ENCODE data around the gene SPANXC.
"Not testable (repeated sequence)": the region's sequence is repeated elsewhere in the genome, so short reads cannot be mapped to it uniquely, and the experiment has no call there.

SPANXC gene, protein sequence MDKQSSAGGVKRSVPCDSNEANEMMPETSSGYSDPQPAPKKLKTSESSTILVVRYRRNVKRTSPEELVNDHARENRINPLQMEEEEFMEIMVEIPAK

DNA sequence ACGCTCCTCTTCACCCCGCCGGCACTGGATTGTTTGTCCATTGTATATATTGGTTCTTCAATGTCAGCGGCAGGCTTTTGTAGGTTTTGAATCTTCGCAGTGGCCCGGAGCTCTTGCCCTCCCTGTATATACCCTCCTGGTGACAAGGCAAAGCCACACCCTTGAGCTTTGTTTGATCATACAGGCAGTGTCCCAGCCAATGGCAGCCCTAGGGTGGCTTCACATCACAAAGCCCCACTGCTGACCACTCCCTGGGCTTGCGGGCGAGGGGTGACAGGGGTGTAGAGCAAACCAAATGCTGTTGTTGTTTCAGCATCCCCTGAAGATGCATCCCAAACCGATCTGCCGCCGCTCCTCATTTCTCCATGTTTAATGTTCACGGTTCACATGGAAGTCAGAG lies at the start of gene SPANXC:
TSS of gene SPANXC (minus strand) at position 101 of the 400 bp plus-strand sequence. CDS start at position 41, 60 bp downstream.
- not testable (repeated sequence) for H3K4me3 ChIP-seq (ENCODE audit: low read length); H3K27me3 ChIP-seq (ENCODE audit: control insufficient read depth, insufficient read depth, low read length); H3K36me3 ChIP-seq (ENCODE audit: control insufficient read depth, insufficient read depth, low read length); H3K4me1 ChIP-seq (ENCODE audit: control insufficient read depth, insufficient read depth, low read length); H3K27ac ChIP-seq (ENCODE audit: low read depth, low read length); H3K9ac ChIP-seq (ENCODE audit: low read length)

DNA sequence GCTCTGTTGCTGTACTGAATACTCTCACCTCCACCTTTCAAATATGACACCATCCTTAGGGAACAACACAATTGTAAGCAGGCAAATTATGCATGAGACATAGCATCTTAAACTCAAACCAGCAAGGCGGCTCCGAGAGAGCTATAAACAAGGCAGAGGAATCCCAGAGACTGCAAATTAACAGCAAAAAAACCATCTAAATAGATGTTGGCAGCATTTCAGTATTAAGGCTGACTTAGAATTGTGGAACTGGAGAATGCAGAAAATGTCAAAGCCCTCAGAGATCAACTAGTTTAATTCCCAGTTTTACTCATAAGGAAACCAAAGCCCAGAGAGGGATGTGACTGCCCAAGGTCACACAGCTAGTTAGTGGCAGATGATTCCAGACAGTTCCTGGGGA lies 37.2 kb upstream of the SPANXC start:
- Histone ChIP-seq H3K36me3 (ENCODE audit: control insufficient read depth, insufficient read depth, low read length) (no peaks in the 10 kb centered on the region), H3K4me1 (ENCODE audit: control insufficient read depth, insufficient read depth, low read length) (no peaks in the 10 kb centered on the region), H3K27ac (ENCODE audit: low read depth, low read length) (no peak overlapping the region), H3K4me3 (ENCODE audit: low read length) (no peak overlapping the region), H3K27me3 (ENCODE audit: control insufficient read depth, insufficient read depth, low read length) (no peaks in the 10 kb centered on the region), H3K9ac (ENCODE audit: low read length) (no peak overlapping the region)

DNA sequence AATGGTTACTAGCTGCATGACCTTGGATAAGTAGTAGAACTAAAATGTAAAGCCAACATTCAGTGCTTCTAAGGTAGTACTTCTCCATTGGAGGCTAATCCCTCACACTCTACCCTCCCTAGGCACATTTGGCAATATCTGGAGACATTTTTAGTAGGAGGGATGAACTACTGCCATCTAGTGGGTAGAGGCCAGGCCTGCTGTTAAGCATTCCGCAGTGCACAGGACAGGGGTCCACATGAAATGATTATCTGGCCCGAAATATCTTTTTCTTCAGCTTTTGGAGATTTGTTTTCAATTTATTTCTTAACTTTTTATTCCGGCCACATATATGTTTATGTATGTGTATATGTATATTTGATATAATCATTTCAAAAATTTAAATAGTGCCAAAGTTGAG lies 36.0 kb upstream of the SPANXC start:
- Histone ChIP-seq H3K4me1 (ENCODE audit: control insufficient read depth, insufficient read depth, low read length) (no peaks in the 10 kb centered on the region), H3K9ac (ENCODE audit: low read length) (no peak overlapping the region), H3K36me3 (ENCODE audit: control insufficient read depth, insufficient read depth, low read length) (no peaks in the 10 kb centered on the region), H3K27ac (ENCODE audit: low read depth, low read length) (no peak overlapping the region), H3K4me3 (ENCODE audit: low read length) (no peak overlapping the region), H3K27me3 (ENCODE audit: control insufficient read depth, insufficient read depth, low read length) (no peaks in the 10 kb centered on the region)

- Histone ChIP-seq H3K9ac (ENCODE audit: low read length) (no peak overlapping the region), H3K27ac (ENCODE audit: low read depth, low read length) (no peak overlapping the region), H3K36me3 (ENCODE audit: control insufficient read depth, insufficient read depth, low read length) (no peaks in the 10 kb centered on the region), H3K4me3 (ENCODE audit: low read length) (no peak overlapping the region), H3K4me1 (ENCODE audit: control insufficient read depth, insufficient read depth, low read length) (no peaks in the 10 kb centered on the region), H3K27me3 (ENCODE audit: control insufficient read depth, insufficient read depth, low read length) (no peaks in the 10 kb centered on the region)
Measured at GRCh38 chrX:141258080-141258479, 15.8 kb upstream of the SPANXC start.

- no peaks in the 10 kb centered on the region for H3K36me3 ChIP-seq (ENCODE audit: control insufficient read depth, insufficient read depth, low read length)
- H3K27me3 ChIP-seq (ENCODE audit: control insufficient read depth, insufficient read depth, low read length) = no peaks in the 10 kb centered on the region
- H3K9ac ChIP-seq (ENCODE audit: low read length) = no peak overlapping the region
- no peaks in the 10 kb centered on the region for H3K4me1 ChIP-seq (ENCODE audit: control insufficient read depth, insufficient read depth, low read length)
- H3K4me3 ChIP-seq (ENCODE audit: low read length) = no peak overlapping the region
- no peak overlapping the region for H3K27ac ChIP-seq (ENCODE audit: low read depth, low read length)
Measured at GRCh38 chrX:141221611-141222010, 20.7 kb downstream of the SPANXC start.

- H3K9ac ChIP-seq (ENCODE audit: low read length) = no peak overlapping the region
- no peak overlapping the region for H3K27ac ChIP-seq (ENCODE audit: low read depth, low read length)
- no peak overlapping the region for H3K4me3 ChIP-seq (ENCODE audit: low read length)
- no peaks in the 10 kb centered on the region for H3K4me1 ChIP-seq (ENCODE audit: control insufficient read depth, insufficient read depth, low read length)
- no peaks in the 10 kb centered on the region for H3K27me3 ChIP-seq (ENCODE audit: control insufficient read depth, insufficient read depth, low read length)
- no peaks in the 10 kb centered on the region for H3K36me3 ChIP-seq (ENCODE audit: control insufficient read depth, insufficient read depth, low read length)
Measured at GRCh38 chrX:141220342-141221008, 21.8 kb downstream of the SPANXC start.

DNA sequence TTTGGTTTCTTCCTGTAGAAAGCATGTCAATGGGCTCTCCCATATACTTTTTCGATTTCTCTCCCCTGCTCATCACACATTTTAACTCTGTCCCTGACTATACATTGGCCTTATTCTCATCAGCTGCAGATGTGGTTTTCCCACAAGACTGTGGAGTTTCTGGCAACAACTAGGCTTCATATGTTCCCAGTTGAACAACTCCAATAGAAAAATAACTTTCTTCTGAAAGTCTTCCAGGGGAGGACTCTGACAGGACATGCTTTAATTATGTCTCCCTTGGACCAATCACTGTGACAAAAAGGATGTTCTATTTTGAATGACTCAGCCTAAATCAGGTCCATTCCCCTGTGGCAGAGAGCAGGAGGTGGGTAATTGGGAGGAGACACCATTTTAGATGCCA lies 28.1 kb downstream of the SPANXC start:
- Histone ChIP-seq H3K9ac (ENCODE audit: low read length) (no peak overlapping the region), H3K27me3 (ENCODE audit: control insufficient read depth, insufficient read depth, low read length) (no peaks in the 10 kb centered on the region), H3K4me3 (ENCODE audit: low read length) (no peak overlapping the region), H3K36me3 (ENCODE audit: control insufficient read depth, insufficient read depth, low read length) (no peaks in the 10 kb centered on the region), H3K27ac (ENCODE audit: low read depth, low read length) (no peak overlapping the region), H3K4me1 (ENCODE audit: control insufficient read depth, insufficient read depth, low read length) (no peaks in the 10 kb centered on the region)

DNA sequence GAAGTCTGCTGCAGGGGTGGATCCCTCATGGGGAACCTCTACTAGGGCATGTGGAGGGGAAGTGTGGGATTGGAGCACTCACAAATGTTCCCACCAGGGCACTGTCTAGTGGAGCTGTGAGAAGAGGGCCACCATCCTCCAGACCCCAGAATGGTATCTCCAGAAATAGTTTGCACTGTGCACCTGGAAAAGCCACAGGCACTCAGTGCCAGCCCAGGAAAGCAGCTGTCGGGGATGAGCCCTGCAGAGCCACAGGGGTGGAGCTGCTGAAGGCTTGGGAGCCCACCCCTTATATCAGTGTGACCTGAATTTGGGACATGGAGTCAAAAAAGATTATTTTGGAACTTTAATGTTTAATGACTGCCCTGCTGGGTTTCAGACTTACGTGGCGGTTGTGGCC lies 40.4 kb downstream of the SPANXC start:
- H3K4me1 ChIP-seq (ENCODE audit: control insufficient read depth, insufficient read depth, low read length) = no peaks in the 10 kb centered on the region
- H3K4me3 ChIP-seq (ENCODE audit: low read length) = no peak overlapping the region
- no peak overlapping the region for H3K27ac ChIP-seq (ENCODE audit: low read depth, low read length)
- no peak overlapping the region for H3K9ac ChIP-seq (ENCODE audit: low read length)
- H3K27me3 ChIP-seq (ENCODE audit: control insufficient read depth, insufficient read depth, low read length) = no peaks in the 10 kb centered on the region
- H3K36me3 ChIP-seq (ENCODE audit: control insufficient read depth, insufficient read depth, low read length) = no peaks in the 10 kb centered on the region

Measured in rectal smooth muscle tissue (tissue), 1 donor.